GM21423 (cell line): Measurements from ENCODE around the gene RIPK1.
"Not testable (repeated sequence)": the region's sequence is repeated elsewhere in the genome, so short reads cannot be mapped to it uniquely, and the experiment has no call there.

ENCODE experiments used
- ATAC-seq: cut with Tn5 transposase; IDR thresholded peaks from one replicate; pipeline ENCODE4 v1.9.1; 2021; ENCODE audit warnings: mild to moderate bottlenecking, moderate library complexity; ENCODE audit not compliant: unreplicated experiment

The RIPK1 gene

DNA sequence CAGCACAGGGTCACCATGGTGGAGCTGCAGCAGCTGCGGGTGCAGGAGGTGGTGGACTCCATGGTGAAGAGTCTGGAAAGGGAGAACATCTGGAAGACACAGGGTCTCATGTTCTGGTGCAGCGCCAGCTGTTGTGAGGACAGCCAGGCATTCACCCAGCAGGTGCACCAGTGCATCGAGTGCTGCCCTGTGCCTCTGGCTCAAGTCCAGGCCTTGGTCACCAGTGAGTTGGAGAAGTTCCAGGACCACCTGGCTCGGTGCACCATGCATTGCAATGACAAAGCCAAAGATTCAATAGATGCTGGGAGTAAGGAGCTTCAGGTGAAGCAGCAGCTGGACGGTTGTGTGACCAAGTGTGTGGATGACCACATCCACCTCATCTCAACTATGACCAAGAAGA, 22.9 kb upstream of the RIPK1 start:
- ATAC-seq, result no peak

DNA sequence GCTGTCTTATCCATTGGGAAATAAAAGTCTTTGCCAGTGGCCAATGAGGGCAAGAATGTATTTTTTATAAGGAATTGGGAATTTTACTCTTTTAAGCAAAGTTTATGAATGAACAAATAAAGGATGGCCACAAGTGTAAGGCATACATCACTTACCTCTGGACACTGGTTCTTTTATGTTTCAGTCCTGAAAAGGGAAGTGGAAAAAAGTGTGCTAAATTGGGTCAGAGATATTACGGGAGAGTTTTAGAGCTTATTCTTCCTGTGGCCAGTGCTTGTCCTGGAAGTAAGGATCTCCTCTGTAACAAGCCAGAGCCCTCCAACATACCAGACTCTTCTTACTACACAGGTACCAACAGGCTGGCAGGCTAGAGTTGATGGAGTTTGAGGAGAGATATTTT, 22.5 kb upstream of the RIPK1 start:
- ATAC-seq, result no peak

DNA sequence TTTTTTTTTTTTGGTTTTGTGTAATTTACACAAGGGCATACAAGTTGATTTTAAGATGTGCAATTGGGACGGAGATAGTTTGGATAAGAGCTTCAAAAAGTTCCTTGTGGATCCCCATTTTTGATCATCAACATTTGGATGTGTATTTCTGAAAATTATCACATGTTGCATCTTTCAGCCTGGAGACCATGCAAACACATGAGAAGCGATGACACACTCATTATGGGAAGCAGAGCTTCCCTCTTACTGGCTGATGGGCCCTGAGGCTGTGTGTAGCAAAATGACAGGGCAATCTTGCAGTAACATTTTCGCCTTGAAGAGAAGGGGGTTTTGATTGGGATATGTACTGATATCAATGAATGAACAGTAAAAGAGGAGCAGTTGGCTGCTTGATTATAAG, 22.0 kb upstream of the RIPK1 start:
- ATAC-seq, result no peak

DNA sequence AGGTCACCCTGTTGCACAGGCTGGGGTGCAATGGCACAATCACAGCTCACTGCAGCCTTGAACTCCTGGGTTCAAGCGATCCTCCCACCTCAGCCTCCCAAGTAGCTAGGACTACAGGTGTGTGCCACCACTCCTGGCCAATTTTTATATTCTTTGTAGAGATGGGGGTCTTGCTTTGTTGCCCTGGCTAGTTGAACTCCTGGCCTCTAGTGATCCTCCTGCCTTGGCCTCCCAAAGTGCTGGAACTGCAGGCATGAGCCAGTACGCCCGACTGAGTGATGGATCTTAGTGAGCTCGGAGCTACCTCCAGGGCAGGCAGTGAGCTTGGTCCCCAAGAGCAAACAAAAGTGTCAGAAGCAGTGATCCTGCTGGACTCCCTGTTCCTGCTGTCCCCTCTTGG, 20.3 kb upstream of the RIPK1 start:
- not testable (repeated sequence) for ATAC-seq

DNA sequence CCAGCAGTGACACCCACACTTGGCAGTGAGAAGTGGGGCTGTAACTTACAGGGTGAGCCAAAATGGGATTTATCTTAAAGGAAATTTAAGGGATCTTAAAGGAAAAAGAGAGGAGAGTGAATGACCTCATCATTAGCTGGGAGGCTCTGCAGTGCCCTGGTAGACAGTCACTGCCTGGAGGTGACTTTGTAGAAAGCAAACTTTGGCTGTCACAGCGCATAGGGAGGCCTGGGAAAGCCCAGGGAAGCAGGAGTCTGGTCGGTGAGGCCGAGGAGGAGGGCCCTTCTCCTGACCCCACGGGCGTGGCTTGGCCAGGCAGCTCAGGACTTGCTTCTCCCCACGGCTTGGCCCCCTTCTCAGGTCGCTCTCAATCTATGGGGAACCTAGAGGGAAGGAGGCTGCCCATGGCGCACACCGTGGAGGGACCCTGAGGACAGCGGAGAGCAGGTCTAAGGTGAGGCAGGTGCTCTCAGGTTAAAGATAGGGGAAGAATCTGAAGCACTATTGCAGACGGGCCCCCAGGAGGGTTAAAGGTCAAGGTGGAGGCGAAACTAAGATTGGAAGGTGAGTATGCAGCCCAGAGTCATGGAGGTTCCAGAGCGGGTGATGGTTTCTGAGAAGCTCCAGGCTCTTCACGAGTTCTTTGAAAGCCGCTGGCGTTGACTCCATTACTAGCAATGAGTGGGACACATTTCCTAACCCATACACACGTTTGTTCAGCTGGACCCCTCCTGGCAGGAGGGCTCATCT, 15.6 kb upstream of the RIPK1 start:
- ATAC-seq, result no peak

DNA sequence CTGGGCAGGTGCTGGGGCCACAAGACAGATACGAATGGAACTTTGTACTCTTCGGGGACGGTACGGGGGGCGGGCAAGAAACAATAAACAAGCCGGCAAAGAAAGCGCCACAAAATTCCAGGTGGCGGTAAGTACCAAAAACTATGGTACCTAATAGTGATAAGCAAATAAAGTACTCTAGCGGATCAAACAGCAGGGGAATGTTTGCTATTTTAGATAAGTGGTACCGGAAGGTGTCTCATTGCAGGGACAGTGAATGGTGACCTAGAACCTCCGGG, 15.1 kb upstream of the RIPK1 start:
- ATAC-seq, result no peak

DNA sequence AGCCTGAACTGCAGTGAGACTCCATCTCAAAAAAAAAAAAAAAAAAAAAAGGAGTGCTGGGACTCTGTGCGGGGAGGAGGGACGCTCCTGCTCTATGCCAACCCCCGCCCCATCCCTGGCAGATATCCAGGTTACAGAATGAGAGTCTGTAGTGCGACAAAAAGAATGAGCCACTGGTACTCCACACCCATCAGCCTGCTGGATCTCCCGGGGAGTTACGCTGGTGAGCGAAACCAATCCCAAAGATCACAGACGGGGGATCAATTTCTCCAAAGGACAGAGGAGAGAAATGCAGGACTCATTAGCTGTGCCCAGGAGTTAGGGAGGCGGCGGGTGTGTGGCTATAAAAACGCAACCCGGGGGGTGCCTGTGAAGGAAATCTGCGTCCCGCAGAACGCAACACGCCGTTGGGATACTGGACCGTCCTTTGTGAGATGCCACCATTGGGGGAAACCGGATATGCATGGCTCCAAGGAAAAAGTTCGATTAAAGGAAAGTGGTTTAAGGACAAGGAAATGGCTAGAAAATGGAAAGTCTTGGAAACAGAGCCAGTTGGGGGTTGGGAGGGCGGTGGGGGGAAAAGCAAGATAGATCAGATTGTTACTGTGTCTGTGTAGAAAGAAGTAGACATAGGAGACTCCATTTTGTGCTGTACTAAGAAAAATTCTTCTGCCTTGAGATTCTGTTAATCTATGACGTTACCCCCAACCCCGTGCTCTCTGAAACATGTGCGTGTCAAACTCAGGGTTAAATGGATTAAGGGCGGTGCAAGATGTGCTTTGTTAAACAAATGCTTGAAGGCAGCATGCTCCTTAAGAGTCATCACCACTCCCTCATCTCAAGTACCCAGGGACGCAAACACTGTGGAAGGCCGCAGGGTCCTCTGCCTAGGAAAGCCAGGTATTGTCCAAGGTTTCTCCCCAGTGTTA, 13.8 kb upstream of the RIPK1 start:
- ATAC-seq, result not testable (repeated sequence)

DNA sequence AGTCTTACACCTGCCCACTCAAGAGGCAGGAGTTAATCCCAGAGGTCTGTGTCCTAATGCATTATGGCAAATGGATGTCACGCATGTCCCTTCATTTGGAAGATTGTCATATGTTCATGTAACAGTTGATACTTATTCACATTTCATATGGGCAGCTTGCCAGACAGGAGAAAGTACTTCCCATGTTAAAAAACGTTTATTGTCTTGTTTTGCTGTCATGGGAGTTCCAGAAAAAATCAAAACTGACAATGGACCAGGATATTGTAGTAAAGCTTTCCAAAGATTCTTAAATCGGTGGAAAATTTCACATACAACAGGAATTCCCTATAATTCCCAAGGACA, 13.2 kb upstream of the RIPK1 start:
- ATAC-seq, result not testable (repeated sequence)

DNA sequence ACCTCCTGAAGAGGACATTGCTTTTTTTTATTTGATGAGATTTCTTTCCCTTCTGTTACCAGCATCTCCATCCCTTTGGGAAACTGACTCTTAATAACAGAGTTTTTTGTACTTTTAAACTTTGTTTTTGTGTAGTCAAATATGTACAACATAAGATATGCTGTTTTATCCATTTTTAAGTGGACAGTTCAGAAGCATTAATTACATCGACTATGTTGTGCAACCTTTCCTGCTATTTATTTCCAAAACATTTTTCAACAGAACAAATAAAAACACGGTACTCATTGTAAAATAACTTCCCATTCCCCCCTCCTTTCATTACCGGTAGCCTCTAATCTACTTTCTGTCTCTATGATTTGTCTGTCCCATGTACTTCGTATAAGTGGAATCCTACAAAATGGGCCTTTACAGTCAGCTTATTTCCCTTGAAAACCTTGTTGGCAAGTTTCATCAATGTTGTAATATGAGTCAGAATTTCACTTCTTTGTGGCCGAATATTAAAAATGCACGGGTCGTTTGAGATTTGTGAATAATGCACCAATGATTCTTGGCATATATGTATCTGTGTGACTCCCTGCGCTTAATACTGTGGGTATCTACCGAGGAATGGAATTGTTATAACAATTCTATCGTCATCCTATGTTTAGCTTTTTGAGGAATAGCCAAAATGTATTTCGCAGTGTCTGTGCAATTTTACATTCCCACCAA, 11.1 kb upstream of the RIPK1 start:
- no peak for ATAC-seq

DNA sequence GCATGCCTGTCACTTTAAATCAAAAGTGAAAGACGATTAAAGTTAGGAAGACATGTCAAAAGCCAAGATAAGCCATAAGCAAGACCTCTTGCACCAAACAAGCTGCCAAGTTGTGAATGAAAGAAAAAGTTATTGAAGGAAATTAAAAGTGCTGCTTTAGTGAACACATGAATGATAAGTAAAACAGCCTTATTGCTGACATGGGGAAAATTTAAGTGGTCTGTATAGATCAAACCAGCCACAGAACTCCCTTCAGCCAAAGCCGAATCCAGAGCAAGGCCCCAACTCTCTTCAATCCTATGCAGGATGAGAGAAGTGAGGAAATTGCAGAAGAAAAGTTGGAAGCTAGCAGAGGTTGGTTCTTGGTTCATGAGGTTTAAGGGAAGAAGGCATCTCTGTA, 9.3 kb upstream of the RIPK1 start:
- ATAC-seq, result no peak

DNA sequence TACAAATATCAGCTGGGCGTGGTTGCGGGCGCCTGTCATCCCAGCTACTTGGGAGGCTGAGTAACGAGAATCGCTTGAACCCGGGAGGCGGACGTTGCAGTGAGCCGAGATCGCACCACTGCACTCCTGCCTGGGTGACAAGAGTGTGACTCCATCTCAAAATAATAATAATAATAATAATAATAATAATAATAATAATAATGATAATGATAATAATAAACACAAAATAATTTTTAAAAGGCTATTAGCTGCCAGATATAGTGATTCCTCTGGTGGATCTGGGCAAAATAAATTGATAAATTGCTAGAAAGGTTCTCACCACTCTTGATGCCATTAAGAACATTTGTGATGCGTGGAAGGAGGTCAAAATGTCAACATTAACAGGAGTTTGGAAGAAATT, 8.2 kb upstream of the RIPK1 start:
- ATAC-seq, result not testable (repeated sequence)

DNA sequence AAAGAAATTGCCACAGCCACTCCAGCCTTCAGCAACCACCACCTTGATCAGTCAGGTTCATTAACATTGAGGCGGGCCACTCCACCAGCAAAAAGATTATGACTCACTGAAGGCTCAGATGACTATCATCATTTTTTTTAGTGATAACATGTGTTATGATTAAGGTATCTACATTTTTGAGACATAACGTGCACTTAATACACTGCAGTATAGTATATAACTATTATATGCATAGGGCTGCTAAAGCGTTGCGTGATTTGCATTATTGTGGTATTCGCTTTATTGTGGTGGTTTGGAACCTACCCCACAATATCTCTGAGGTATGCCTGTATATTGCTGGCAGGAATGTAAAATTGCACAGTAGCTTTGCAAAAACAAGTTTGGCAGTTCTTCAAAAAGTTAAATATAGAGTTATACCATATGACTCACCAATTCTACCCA, 6.8 kb upstream of the RIPK1 start:
- ATAC-seq, result no peak

DNA sequence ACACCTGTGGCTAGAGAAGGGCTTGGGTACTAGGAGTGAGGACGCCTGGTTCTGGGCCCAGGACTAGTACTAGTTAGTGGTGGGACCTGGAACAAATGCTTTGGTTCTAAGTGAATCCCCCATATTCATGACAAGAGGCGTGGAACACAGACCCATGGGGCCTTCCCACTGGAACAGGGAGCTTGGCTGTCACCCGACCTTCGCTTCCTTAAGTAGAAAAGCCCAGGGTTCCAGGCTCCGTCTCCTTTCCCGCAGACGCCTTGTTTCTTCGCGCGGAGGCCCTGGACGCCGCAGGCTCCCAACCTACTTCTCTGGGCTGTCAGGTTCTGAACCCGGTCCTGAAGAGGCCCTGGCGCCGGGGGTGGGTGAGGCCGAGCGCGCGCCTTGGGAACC, 5.0 kb upstream of the RIPK1 start:
- not testable (repeated sequence) for ATAC-seq

DNA sequence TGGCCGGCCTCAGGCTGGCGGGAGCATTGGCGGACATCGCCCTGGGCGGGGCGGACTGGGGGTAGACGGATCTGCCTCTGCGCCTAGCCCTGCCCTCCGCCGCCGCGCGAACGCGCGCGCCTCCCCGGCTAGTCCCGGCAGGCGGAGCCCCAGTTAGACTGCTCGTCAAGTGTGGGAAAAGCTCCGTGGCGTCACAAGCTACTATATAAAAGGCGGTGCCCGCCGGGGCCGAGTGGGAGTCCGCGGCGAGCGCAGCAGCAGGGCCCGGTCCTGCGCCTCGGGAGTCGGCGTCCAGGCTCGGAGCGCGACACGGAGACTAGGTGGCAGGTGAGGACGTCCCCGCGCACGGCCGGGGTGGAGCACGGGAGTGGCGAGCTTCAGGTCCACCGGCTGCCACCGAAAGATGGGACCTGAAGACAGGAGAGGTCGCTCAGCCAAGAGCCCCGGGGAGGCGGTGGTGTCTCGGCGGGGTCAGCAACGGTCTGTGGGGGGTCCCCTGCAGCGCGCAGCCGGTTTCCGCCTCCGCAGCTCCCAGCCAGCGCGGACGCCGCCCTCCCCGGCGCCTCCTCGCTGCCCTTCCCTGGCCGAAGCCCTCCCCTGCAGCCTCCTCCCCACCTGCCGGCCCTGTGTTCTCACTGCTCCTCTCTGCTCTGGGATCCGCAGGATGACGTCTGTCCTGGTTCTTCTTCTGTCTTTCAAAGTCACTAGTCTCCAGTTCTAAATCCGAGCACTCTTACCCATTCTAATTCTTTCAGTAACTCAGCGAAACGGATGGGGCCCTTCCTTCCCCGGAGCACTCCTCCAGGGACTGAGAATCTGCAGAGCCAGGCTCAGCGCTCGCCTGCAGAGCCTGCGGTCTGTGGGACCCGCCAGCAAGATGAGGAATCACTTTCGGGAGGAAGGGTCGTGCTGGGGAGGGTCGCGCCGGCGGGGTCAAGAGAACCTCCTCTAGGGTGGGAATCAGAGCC, 4.3 kb upstream of the RIPK1 start:
- ATAC-seq, result peak; percentile 49

DNA sequence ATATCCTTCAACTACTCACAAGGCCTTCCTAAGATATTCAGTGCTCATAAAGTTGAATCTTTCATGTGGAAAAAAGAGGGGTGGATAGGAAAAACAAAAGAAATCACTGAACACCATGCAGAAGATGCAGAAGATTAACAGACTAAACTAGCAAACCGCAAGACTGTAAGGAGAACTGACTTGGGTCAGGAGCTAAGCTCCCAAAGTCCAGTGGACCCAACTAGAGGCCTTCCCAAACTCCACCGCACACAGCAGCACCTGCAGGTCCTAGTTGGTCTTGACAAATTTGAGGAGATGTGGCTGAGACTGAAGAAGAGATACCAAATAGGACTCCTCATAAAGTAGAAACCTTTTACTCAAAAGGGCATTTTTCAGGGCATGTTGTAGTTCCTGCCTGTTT, 3.3 kb downstream of the RIPK1 start:
- ATAC-seq, result no peak

DNA sequence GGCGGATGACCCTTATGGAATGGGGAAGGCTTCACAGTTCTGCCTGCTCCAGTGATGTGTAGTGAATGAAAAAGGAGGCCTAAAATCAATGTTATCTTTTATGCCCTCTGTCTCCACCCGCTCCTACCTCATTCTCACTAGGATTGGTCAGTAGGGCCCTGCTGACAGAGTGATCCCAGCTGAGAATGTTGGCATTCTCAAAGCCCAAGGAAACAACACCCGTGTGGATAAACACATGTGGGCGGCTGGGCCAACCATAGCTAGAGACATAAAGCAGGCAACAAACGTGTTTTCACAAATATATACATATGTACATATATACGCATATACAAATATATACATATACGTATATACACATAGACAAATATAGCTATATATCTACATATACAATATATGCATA, 4.5 kb downstream of the RIPK1 start:
- no peak for ATAC-seq

DNA sequence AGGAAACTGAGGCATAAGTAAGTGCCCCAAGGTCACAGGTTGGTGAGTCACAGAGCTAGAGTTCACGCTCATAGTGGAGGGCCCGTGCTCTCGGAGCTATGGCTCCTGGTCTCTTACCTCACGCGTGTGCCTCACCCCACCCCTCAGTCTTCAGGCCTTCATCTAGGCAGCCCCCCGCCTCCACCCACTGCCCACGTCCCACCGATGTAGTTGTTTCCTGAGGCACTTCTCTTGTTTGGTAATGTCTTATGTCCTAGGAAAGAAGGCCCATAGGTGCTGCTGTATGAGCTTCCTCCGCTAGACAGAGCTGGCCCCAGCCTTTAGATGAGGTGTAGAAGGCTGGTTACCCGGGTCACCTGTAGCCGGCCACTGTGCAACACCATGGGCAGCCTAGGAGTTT, 5.1 kb downstream of the RIPK1 start:
- ATAC-seq, result no peak

DNA sequence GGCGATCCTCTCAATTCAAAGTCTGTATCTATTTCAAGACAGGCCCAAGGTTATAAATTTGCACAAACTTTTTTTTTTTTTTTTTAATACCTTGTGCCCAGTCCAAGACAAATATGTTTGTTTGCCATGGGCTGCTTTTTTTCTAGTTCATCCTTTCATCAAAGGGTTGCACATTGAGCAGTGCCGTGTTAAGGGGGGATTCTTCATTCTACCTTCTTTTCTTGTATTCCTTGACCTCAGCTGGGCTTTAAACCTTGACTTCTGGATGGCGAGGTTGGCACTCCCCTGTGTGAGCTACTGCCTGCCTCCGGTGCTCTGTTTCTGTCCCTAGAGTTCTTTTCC, 7.4 kb downstream of the RIPK1 start:
- no peak for ATAC-seq

DNA sequence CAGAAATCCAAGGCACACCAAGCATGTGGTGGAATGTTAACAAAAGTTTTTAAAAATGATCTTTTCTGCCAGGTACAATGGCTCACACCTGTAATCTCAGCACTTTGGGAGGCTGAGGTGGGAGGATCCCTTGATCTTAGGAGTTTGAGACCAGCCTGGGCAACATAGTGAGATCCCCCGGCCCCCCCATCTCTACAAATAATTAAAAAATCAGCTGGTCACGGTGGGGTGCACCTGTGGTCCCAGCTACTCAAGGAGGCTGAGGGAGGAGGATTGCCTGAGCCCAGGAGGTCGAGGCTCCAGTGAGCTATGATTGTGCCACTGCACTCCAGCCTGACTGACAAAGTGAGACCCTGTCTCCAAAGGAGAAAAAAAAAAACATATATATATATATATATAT, 8.0 kb downstream of the RIPK1 start:
- no peak for ATAC-seq

DNA sequence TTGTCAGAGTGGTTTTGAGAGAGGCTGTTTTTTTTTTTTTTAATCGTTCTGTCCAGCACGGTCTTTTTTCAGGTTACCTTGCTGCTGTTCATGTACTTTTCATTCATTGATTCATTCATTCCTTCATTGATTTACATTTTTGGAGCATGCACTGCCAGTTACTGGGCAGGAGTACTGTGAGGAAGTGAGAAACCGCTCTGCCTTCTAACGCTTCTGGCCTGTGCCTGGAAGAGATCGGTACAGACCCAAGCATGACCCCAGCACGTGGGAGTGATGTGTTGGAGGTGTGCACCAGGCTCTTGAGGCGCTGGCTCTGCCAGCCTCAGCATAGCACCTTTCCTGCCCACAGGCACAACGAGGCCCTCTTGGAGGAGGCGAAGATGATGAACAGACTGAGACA, 9.1 kb downstream of the RIPK1 start:
- no peak for ATAC-seq

DNA sequence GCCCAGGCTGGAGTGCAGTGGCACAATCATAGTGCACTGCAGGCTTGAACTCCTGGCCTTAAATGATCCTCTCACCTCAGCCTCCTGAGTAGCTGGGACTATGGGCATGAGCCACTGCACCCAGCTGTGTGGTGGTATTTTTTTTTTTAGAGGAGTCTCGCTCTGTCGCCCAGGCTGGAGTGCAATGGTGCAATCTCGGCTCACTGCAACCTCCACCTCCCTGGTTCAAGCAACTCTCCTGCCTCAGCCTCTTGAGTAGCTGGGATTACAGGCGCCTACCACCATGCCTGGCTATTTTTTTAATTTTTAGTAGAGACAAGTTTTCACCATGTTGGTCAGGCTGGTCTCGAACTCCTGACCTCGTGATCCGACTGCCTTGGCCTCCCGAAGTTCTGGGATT, 10.7 kb downstream of the RIPK1 start:
- not testable (repeated sequence) for ATAC-seq
